HG02840 (cell line): Measurements from ENCODE around the gene DOHH.
"Not testable (repeated sequence)": the region's sequence is repeated elsewhere in the genome, so short reads cannot be mapped to it uniquely, and the experiment has no call there.

Experiments used
- ATAC-seq: cut with Tn5 transposase; IDR thresholded peaks from one replicate; pipeline ENCODE4 v1.9.1; 2021; ENCODE audit warnings: mild to moderate bottlenecking, moderate library complexity, moderate number of reproducible peaks; ENCODE audit not compliant: unreplicated experiment, low FRiP score

Gene DOHH

DNA sequence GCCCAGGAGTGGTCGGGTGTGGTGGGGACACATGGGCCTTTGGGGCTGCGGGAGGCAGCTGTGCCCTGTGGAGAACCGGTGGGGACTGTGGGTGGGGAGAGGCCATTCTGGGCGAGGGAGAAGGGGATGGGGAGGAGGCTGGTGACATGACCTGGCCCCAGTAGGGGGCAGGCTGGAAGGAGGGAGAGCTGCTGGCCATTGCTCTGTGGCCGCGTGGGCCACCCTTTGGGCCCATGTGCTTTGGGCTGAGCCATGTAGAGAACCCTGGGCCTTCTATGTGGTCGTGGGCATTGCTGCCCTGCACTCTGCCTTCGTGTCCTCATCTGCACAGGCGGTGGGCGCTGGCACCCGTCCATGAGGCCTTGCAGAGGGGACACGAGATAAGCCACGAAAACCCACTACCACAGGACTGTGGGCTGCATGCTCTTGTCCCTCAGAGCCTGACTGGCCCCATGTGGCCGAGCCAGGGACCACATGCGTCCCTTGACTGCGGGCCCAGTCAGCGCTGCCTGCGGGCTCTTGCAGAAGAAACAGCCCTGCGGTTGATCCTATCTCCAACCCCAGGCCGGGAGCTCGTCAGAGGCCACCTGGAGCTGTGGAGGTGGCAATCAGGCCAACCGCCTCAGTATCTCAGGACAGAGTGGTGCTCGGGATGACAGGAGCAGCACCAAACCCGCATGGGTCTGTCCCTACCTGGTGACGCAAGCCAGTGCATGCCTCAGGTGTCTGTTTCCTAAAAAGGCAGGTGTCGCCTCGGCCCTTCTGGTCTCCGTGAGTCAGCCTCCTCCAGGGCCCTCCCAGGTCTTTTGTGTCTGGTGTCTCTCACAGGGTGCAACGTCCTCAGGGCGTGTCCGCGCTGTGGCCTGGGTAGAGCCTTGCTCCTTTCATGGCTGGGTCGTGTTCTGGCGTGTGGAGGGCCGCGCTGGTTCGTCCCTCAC is 20.0 kb upstream of the DOHH start:
- ATAC-seq = no peak

DNA sequence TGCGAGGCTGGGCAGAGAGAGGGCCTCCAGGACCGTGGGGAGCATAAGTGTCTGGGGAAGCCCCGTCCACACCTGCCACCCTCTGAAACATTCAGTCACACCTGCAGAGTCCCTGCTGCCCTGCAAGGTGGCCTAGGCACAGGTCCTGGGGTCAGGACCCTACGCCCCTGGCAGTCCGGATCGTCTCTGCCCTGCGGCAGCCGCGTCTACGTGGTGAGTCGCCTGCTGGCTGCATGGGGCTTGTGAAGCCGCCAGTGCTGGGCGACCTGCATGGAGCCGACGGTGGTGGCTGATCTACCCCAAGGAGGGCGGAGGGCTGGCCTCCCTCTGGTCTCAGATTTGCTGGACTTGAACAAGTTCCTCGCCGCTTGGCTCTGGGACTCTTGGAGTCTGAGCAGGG is 18.7 kb upstream of the DOHH start:
- no peak for ATAC-seq

DNA sequence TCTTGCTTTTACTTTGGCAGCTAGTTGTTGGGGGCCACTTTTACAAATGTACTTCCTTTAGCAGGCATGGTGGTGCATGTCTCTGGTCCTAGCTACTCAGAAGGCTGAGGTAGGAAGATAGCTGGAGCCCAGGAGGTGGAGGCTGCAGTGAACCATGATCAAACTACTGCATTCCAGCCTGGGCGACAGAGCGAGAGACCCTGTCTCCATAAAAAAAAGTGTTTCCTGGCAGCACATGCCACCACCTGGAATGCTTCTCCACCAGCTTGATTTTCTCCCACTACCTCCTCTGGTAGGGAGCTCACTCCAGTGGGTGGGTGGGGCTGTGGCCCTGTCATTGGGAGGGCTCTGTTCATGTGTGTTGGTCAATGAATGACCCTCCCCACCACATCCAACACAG is 18.2 kb upstream of the DOHH start:
- no peak for ATAC-seq

DNA sequence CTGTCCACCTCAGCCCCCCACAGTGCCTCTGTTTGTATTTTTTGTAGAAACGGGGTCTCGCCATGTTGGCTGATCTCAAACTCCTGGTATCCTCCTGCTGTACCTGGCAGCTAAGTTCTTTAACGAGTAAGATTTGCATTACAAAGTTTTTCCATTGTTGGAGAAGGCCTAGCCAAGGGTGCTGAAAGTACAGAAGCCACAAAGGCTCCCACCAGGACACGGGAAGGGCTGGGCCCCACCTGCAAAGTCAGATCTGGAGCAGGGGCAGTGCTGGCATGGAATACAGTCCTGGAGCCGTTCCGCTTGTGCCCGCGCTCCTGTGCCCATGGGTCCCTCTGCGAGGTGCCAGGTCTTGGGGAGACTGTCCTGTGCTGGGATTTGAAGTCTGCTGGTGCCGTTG is 17.8 kb upstream of the DOHH start:
- no peak for ATAC-seq

DNA sequence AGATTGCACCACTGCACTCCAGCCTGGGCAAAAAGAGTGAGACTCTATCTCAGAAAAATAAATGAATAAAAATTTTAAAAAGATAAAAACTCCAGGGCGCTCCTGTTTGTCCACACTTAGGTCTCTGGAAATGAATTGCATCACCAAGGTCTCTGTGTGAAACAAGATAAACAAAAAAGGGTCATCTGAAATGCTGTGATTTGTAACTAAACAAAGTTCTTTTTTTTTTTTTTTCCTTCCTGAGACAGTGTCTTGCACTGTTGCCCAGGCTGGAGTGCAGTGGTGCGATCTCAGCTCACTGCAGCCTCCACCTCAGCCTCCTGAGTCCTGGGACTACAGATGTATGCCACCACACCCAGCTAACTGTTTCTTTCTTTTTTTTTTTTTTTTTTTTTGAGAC is 17.2 kb upstream of the DOHH start:
- no peak for ATAC-seq

DNA sequence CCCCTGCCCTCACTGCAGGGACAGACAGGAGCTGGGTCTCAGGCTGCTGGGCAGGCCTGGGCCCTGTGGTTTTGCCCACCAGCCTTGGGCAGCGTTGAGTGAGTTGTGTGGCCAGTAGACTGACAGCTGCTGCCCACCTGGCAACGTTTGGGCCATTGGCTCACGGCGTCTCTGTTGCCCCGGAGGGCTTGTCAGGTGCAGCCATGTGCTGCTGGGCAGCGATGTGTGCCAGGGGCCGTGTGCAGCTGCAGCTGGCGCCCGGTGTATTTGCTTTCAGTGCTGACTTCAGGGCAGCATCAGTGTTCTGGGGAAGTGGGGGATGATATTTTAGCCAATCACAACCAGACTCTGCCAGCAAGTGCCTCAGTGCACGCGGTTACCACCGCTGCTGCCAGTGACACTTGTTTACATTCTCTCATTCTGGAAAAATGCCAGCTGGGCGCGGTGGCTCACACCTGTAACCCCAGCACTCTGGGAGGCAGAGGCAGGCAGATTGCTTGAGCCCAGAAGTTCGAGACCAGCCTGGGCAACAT is 16.3 kb upstream of the DOHH start:
- ATAC-seq = no peak

DNA sequence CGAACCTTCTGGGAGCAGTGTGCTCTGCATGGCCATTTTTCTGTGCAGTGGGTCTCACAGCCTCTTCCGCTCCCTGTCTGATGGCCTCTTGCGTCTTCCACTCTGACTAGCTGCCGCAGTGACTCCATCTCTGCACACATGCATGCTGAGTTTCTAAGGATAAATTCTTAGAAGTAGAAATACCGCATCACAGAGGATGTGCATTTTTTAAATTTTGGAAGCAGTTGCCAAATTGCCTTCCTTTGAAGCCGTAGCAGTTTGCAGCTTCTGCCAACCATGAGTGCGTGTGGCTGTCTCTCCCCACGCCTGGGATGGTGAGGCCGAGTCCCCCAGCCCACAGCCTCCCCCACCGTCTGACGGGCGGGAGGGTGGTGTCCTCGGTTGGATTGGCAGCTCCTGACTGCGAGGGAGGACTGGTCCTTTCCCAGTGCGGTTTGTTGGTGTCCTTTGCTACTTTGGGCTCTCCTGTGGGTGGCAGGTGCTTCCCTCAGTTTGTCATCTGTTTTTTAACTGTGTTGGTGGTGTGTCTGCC is 15.5 kb upstream of the DOHH start:
- ATAC-seq = no peak

DNA sequence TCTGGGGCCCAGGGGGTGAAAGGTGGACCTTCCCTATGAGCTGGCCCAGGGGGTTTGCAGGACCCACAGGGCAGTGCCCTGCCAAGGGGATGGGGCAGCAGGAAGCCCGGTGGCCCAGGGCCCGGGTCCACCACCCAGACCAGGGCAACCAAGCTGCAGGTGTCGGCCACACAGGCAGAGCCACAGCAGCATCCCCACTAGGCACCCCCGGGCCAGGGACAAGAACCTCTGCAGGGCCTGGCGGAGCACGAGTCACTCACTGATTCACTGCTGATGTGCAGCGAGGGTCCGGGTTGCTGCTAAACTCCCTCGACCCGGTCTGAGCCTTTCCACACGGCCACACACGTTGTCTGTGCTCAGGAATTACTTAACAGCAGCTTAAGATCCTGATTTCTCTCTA is 14.5 kb upstream of the DOHH start:
- no peak for ATAC-seq

DNA sequence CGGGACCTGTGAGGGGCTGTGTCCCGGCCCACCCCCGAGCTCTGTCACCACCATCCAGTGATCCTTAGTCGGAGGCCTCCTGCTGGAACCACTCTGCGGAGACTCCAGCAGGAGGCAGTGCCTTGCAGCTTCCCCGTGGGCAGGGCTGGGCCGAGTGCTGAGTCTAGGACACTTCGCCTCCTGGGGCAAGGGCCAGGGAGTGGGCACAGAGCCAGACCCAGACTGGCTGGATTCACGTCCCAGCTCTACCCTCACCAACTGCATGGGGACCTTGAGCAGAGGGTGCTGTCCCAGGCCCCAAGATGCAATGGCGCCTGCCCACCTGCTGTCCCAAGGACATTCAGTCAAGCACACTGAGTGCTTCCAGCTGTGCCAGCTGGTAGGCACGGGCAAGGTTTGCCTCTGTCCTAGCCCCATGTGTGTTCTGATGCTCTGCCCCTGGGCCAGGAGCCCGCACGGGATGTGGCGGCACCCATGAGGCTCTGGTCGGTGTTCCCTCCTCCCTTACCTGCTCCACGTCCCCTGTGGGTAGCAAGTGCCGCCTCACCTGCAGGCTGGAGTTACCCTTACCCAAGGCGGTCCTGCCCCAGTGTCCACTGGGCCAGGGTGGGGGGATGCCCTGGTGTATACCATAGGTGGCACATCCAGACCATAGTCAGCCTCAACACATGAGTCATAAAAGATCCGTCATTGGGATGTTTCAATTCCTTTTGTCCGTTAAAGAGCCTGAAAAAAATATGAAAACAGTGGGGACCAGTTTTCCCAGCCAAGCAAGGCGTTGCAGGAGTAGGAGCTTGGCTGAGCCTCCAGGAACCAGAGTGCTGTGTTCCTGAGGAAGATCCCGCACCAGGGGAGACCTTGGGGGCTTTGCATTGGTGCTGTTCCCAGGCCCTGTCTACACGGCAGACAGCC is 13.0 kb upstream of the DOHH start:
- no peak for ATAC-seq

DNA sequence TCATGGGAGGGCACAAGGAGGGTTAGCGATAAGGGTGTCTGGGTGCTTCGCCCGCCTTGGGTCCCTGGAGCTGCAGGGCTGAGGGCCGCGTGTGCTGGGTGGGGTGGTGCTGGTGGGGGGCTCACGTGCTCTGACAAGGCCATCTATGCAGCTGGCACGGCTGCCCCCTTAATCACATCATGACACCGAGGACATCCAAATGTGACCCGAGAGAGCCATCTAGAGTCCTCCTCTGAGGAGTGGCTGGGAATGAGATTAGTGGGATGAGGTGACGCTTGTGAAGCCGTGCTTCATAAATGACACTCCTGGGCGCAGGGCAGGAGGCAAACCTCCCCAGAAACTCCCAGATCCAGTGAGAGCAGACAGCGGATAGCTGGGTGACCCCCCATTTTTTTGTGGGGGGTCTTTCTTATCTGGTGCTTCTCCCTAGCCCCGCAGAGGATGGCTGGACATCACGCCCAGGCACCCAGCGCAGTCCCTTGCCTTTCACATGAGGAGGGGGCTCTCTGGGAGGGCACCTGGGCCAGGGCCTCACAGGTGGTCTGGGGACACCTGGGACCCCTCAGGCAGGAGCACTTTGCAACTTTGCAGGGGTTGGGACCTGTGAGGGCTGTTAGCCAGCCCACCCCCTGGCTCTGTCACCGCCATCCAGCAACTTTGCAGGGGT is 12.2 kb upstream of the DOHH start:
- ATAC-seq = no peak

DNA sequence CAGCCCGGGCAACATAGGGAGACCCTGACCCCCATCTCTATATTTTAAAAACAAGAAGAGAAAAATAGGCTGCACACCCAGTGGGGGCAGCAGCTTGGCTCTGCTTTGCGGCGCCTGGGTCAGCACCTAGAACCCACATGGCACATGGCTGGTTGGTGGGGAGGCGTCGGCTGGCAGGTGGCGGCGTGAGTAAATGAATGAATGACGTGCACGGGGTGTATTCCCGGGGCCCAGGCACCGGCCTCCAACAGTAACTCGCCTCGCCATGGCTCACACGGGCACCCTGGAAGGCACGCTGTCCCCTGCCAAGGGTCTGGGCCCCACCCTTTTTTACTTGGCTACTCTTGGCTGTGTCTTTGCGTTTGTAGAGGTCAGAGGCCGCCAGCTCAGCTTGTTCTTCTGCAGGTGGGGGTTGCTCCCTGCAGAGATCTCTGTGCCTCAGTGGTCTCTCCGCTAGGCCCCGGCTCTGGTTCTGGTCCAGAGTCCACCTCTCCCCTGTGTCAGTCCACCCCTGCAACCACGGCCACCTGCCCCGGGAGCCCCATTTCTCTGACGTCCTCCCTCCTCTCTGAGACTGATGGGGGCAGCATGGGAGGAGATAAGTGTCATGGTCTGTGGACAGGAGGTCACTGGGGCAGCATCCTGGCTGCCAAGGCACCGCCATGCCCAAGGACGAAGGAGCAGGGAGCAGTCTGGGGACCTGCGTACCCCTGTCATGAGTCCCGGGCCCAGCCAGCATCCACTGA is 11.2 kb upstream of the DOHH start:
- ATAC-seq = no peak

DNA sequence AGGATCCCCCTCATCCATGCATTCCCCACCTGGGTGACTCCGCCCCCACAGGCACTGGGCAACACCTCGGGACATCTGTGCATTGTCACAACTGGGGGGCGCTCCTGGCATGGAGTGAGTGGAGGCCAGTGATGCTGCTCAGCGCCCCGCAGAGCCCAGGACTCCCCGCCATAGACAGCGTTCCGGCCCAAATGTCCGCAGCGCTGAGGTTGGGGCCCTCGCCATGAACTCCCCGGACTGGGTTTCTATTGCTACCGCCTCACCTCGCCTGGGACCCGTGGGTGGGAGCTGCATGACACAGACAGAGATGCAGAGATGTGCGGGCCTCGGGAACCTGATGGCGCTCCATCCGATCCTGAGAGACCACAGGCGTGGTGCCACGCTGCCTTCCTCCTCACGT is 10.3 kb upstream of the DOHH start:
- ATAC-seq = no peak

DNA sequence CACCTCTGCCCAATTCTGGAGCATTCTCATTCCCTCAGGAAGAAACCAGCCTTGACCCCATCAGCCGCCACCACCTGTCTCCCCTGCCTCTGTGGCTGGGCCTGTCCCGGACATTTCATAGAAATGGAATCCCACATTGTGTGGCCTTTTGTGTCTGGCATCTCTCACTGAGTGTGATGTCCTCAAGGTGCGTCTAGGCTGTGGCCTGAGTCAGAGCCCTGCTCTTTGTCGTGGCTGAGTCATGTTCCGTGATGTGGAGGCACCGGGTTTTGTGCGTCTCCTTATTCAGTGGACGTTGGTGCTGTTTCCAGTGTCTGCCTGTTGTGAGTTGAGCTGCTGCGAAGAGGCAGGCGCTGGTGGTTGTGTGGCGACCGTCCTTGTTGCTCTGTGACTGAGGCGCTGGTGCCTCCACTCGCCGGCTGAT is 9.1 kb upstream of the DOHH start:
- no peak for ATAC-seq

DNA sequence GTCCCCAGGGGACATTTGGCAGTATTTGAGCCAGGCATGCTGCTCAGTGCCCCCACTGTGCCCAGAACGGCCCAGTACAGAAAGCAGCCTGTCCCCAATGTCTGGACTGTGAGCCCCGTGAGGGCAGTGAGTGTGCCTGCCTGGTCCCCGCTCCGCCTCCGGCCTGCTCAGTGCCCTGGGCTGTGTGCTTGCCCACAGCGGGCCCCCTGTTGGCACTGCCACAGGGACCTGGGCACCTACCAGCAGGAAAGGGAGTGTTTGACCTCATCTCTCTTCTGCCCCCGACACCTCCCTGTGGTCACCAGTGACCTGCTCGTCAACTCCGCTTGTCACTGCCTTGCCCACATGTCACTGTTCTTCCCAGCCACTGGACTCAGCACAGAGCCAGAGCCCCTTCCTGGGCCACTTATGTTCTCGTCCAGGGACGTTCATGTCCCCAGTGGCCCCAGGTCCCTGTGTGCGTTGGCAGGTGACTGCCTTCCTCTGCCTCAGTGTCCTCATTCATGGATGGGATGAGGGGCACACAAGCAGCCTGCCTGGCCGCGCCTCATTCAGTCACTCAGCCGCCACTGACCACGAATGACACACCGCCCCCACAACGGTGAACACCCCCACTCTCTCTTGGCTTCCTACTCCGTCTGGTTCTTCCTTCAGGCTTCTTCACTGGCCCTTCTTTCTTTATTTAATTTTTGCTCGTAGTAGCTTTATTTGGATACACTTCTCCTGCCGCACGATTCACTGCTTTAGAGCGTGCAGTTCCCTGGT is 8.5 kb upstream of the DOHH start:
- ATAC-seq = no peak

DNA sequence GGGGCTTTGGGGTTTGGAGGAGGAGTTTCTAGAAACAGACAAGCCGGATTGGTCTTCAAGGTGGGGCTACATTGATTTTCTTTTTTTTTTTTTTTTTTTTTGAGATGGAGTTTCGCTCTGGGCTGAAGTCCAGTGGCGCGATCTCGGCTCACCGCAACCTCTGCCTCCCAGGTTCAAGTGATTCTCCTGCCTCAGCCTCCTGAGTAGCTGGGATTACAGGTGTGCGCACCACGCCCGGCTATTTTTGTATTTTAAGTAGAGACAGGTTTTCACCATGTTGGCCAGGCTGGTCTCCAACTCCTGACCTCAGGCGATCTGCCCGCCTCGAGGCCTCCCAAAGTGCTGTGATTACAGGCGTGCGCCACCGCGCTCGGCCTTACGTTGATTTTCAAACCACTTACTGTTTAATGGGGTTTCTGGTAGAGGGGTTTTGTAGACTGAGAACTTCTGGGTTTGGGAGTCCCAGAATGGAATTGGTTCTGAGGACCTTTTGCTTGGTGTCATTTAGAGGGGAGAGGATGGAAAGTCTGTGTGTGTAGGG is 7.7 kb upstream of the DOHH start:
- not testable (repeated sequence) for ATAC-seq

DNA sequence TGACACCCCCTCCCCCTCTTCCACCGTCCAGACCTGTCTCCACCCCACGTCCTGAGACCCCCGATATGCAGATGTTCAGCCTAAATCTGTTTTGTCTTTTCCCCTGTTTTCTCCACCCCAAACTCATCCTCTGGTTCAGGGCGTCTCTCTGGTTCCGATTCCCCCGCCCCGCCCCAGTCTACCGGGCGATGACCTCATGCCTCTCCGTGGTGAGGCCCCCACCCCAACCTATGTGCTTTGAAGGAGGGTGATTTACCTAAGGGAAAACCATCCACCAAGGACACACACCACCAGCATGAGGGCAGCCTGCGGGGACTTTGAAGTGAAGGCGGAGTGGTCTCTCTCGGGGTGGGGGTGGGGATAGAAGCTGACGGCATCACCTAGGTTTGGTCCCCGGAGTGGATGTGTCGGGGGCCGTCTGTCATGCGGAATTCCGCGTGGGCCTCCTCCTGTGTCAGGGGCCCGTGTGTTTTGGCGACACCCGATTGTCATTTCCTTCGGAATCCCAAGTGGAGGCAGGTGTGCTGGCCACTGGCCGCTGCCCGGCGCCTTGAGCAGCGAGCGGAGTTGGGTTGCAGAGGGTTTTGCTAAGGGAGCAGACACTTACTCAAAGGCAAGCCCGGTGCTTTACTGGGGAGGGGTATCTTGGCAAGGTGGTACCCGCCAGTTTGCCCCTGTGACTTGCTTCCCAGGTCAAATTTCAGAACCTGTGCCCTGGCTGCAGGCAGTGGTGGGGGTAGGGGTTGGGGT is 7.1 kb upstream of the DOHH start:
- ATAC-seq = no peak

DNA sequence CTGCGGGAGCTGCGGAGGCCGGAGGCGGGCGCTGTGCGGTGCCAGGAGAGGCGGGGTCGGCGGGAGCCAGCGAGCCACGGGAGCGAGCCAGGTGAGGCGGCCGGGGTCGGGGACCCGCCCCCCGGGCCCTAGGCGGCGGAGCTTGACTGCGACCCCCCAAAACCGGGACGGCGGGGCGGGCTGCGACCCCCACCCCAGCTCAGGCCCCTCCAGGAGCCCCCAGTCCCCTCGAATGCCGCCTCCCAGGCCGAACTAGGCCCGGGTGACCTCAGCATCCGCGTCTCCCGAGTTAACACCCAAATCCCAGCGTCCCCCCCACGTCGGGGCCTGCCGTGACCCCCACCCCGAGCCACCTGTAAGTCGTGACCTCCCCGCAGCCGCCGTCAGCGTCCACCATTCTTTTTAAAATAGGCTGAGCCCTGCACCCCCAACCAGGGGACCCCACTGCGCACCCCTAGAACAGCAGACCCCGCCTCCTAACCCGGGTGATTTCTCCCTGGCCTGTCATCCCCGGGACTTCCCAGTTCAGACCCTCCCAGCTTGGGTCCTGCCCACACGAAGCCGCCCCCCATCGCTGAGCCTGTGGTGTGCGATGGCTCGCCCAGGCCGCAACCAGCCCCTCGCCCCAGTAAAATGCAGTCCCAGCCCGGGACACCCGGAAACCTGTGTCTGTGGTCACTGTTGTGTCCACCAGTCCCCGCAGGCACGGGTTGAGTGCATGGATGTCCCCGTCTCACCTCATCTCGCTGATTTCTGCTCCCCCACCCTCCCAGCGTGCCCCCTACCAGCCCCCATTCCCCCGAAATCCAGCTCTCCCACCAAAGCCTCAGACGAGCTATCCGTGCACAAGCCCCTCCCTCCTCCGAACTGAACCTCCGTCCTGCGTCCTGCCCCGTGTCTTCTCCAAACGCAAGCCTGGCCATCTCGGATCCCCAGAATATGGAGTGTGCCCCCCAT is 6.2 kb upstream of the DOHH start:
- peak; percentile 43 for ATAC-seq
